GM19467 (cell line): ENCODE data around the gene RXFP3.
"Not testable (repeated sequence)": the region's sequence is repeated elsewhere in the genome, so short reads cannot be mapped to it uniquely, and the experiment has no call there.

Experiments used
- ATAC-seq: cut with Tn5 transposase; IDR thresholded peaks from one replicate; pipeline ENCODE4 v1.9.1; 2021; ENCODE audit warnings: mild to moderate bottlenecking, moderate library complexity; ENCODE audit not compliant: unreplicated experiment

RXFP3 gene

GRCh38 chr5:33936381-33937016 is at the start of gene RXFP3:
RXFP3 (plus strand) TSS chr5:33936386; CDS start chr5:33936741, 355 bp downstream.
- ATAC-seq: no peak

GRCh38 chr5:33887268-33887667 is 48.9 kb upstream of the RXFP3 start:
- ATAC-seq: no peak

- no peak for ATAC-seq
These were observed 47.6 kb upstream of the RXFP3 start for GRCh38 chr5:33888587-33888986.

GRCh38 chr5:33890131-33891032 is 45.8 kb upstream of the RXFP3 start:
- no peak for ATAC-seq

- no peak for ATAC-seq
These were observed 44.8 kb upstream of the RXFP3 start for GRCh38 chr5:33891446-33891787.

- ATAC-seq: no peak
These were observed 44.2 kb upstream of the RXFP3 start, which contains the start of gene ADAMTS12 for GRCh38 chr5:33891788-33892619. ADAMTS12 (minus strand) TSS chr5:33891990; CDS start chr5:33891856, 134 bp downstream.

- no peak for ATAC-seq
These were observed 43.5 kb upstream of the RXFP3 start for GRCh38 chr5:33892620-33893137.

- no peak for ATAC-seq
These were observed 41.6 kb upstream of the RXFP3 start for GRCh38 chr5:33894566-33894965.

- ATAC-seq: no peak
These were observed 35.0 kb upstream of the RXFP3 start for GRCh38 chr5:33901156-33901555.

- no peak for ATAC-seq
These were observed 33.1 kb upstream of the RXFP3 start for GRCh38 chr5:33903118-33903517.

GRCh38 chr5:33905381-33905780 is 30.8 kb upstream of the RXFP3 start:
- no peak for ATAC-seq

- ATAC-seq: not testable (repeated sequence)
These were observed 29.9 kb upstream of the RXFP3 start for GRCh38 chr5:33906248-33906647.

- not testable (repeated sequence) for ATAC-seq
These were observed 21.3 kb upstream of the RXFP3 start for GRCh38 chr5:33914844-33915243.

- ATAC-seq: no peak
These were observed 15.2 kb upstream of the RXFP3 start for GRCh38 chr5:33921002-33921401.

GRCh38 chr5:33925278-33925677 is 10.9 kb upstream of the RXFP3 start:
- no peak for ATAC-seq

- ATAC-seq: no peak
These were observed 8.5 kb upstream of the RXFP3 start for GRCh38 chr5:33927685-33928084.

- ATAC-seq: no peak
These were observed 7.9 kb upstream of the RXFP3 start for GRCh38 chr5:33928283-33928682.

GRCh38 chr5:33929925-33930690 is 6.1 kb upstream of the RXFP3 start:
- no peak for ATAC-seq

- ATAC-seq: no peak
These were observed 5.0 kb upstream of the RXFP3 start for GRCh38 chr5:33931136-33931535.

GRCh38 chr5:33933723-33934169 is 2.4 kb upstream of the RXFP3 start:
- ATAC-seq: peak; percentile 75
